Naive thymus-derived CD4-positive, alpha-beta T cell (primary cell): ENCODE results near the gene PKD2L2. TPM values are rescaled to one million over a fixed set of nuclear protein-coding genes. Genes with fewer than 3 reads are reported as not detected.
"Not testable (repeated sequence)": the region's sequence is repeated elsewhere in the genome, so short reads cannot be mapped to it uniquely, and the experiment has no call there.

ENCODE experiments used
- ATAC-seq: fragments of 150-1000 bp; cut with Tn5 transposase; 2 replicates; pipeline ENCODE4 v1.10.0; 2021; ENCODE audit warnings: mild to moderate bottlenecking, moderate library complexity
- CTCF ChIA-PET: fragments of 350-600 bp; sonication (Branson Sonifier 250); formaldehyde crosslinking; loops from one replicate; lab custom pipeline; 2021; ENCODE audit warnings: antibody characterized with exemption; lab: Charles Lee
- POLR2A ChIA-PET: fragments of 350-600 bp; sonication (Branson Sonifier 250); formaldehyde crosslinking; loops from one replicate; lab custom pipeline; 2021; ENCODE audit warnings: antibody characterized with exemption, inconsistent platforms; lab: Charles Lee
- DNase-seq, 9 donors: peaks; one replicate each; pipeline versions ENCODE4 v3.0.0 to v3.0.0-alpha.2; 2020 to 2022; ENCODE audit warnings: mixed read lengths in 1 of 9
- H3K27ac ChIP-seq: one replicate; pipeline ENCODE4 v1.7.0; 2013; ENCODE audit warnings: mild to moderate bottlenecking, low read depth, low read length, moderate library complexity
- H3K27me3 ChIP-seq, 2 donors: one replicate each; pipeline ENCODE4 v1.7.0; 2013; ENCODE audit warnings: low read length in 2 of 2, mild to moderate bottlenecking in 2 of 2, moderate library complexity in 2 of 2; ENCODE audit not compliant: control insufficient read depth in 2 of 2, insufficient read depth in 2 of 2
- H3K36me3 ChIP-seq, 3 experiments: 1 replicate in 2 of 3; 2 replicates in 1 of 3; pipeline ENCODE4 v1.7.0; 2013; ENCODE audit warnings: low read length in 3 of 3, mild to moderate bottlenecking in 3 of 3, moderate library complexity in 1 of 3; ENCODE audit not compliant: insufficient read depth in 3 of 3, control insufficient read depth in 2 of 3
- H3K4me1 ChIP-seq, 2 donors: one replicate each; pipeline ENCODE4 v1.7.0; 2013; ENCODE audit warnings: low read length in 2 of 2, mild to moderate bottlenecking in 2 of 2, moderate library complexity in 1 of 2; ENCODE audit not compliant: control insufficient read depth in 2 of 2, insufficient read depth in 2 of 2
- H3K4me3 ChIP-seq: 2 replicates; pipeline ENCODE4 v1.7.0; 2013; ENCODE audit warnings: mild to moderate bottlenecking, low read length
- H3K9me3 ChIP-seq, 3 experiments: 1 replicate in 2 of 3; 2 replicates in 1 of 3; pipeline ENCODE4 v1.7.0; 2013; ENCODE audit warnings: low read length in 3 of 3; ENCODE audit not compliant: control insufficient read depth in 2 of 3
- H3K27ac Mint-ChIP-seq, 9 donors: one replicate each; pipeline ENCODE4 v1.8.0; 2020 to 2022; ENCODE audit warnings: mixed read lengths in 9 of 9, mild to moderate bottlenecking in 8 of 9, moderate library complexity in 5 of 9, inconsistent platforms in 2 of 9
- H3K27me3 Mint-ChIP-seq, 5 donors: one replicate each; pipeline ENCODE4 v1.8.0; 2021 to 2022; ENCODE audit warnings: mixed read lengths in 5 of 5, mild to moderate bottlenecking in 1 of 5
- H3K36me3 Mint-ChIP-seq, 5 donors: one replicate each; pipeline ENCODE4 v1.8.0; 2020 to 2022; ENCODE audit warnings: mixed read lengths in 5 of 5, mild to moderate bottlenecking in 3 of 5, inconsistent platforms in 1 of 5
- H3K4me1 Mint-ChIP-seq, 7 donors: one replicate each; pipeline ENCODE4 v1.8.0; 2020 to 2022; ENCODE audit warnings: mixed read lengths in 7 of 7, mild to moderate bottlenecking in 3 of 7, inconsistent platforms in 1 of 7
- H3K4me3 Mint-ChIP-seq, 10 donors: one replicate each; pipeline ENCODE4 v1.8.0; 2020 to 2022; ENCODE audit warnings: mild to moderate bottlenecking in 10 of 10, mixed read lengths in 10 of 10, moderate library complexity in 6 of 10, inconsistent platforms in 2 of 10
- H3K9me3 Mint-ChIP-seq, 11 donors: one replicate each; pipeline ENCODE4 v1.8.0; 2020 to 2022; ENCODE audit warnings: mixed read lengths in 11 of 11, mild to moderate bottlenecking in 4 of 11, inconsistent platforms in 1 of 11, moderate library complexity in 1 of 11
- intact Hi-C, 2 donors: fragments of 100-400 bp; cut with micrococcal nuclease; formaldehyde crosslinking; loops; one replicate each; pipeline ENCODE4 v1.15.1; 2023
- polyA plus RNA-seq, 2 donors: library from polyadenylated mRNA; unstranded; fragments of 300-500 nt; fragmentation: Illumina TruSeq; gene quantifications; one replicate each; pipeline ENCODE4 v1.2.3, GENCODE V29; 2021
- total RNA-seq, 6 experiments: library from RNA in 5 of 6; stranded (reverse) in 5 of 6; gene quantifications; 1 replicate in 5 of 6; 2 replicates in 1 of 6; pipeline ENCODE4 v1.2.3 and lab custom pipeline; 2021 to 2026

PKD2L2 gene
- total and polyA plus RNA-seq, 7 experiments from 2014 or later, result 0.26 to 1.2 (median 0.46) TPM; not detected in 3

DNA sequence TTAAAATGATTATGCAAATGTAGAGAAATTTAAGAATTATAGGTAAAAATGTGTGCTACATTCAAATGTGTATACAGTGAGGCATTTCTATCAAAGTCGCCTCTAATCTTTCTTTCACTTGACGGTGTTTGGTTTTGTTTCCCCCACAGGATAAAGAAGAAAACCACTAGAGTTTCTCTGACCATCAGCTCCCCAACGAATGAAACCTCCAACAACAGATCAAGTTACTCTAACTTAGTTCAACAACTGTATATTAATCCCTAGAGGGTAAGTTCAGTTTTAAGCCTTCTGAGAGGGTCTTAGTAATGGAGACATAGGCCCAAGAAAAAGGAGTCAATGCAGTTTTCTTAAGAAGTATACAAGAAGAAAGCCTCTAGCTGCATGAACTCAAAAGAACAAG, 33.1 kb upstream of the PKD2L2 start:
- Histone ChIP-seq H3K27ac (no peak overlapping the region), H3K4me1 (peaks cover 0 to 6% of the 10 kb centered on the region in 2 donors), H3K27me3 (no peaks in the 10 kb centered on the region), H3K4me3 (no peak overlapping the region), H3K36me3 (no peaks in the 10 kb centered on the region), H3K9me3 (no peaks in the 10 kb centered on the region)
- Mint-ChIP-seq H3K36me3 (peaks cover 0 to 15% (median 10%) of the 10 kb centered on the region in 5 donors), H3K9me3 (peaks cover 0 to 6% (median 0%) of the 10 kb centered on the region in 11 donors), H3K4me1 (peaks cover 6 to 27% (median 15%) of the 10 kb centered on the region in 7 donors), H3K27ac (no peak overlapping the region), H3K4me3 (no peak overlapping the region), H3K27me3 (no peaks in the 10 kb centered on the region)
- CTCF ChIA-PET, result no interaction called here
- intact Hi-C loops, result no loop called here
- DNase-seq (no peak), ATAC-seq (no peak)
- POLR2A ChIA-PET, result no interaction called here

DNA sequence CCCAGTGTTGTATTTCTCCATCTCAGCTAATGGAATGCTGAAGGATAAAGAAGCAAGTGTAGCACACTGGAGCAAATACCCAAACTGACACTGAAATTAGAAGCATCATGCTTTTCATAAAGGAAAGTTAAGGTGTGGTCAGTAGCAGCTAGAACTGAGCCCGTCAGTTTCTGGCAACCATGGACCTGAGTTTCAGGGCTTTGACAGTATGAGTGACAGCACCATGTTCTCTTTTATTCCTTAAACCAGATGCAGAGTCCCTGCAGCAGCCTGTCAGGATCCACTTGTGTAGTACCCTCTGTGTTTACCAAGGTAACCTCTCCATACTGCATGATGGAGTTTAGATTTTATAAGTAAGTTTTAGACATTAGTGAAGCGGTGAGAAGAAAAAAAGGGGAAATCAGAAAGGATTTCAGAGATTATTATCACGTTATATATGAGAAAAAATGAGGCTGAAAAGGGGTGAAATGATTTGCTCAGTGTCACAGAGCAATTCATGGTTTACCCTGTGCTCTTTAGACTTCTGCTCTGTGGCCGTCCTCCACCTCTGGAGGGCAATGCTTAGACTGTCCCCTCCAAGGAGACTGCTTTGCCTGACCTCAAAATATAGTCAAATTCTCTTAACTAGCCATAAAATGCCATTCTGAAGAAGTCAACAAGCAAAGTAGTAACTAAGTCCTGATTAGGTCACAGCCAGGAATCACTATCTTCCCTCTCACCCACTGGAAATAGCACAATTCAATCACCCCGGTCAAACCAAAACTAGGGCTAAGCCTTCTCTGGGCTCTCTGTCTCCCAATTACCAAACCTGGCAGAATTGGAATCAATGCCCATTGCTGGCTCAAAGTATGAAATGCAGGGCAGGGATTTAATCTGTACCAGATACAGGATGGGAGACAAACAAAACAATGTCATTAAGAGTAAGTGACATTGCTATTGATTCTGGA, 32.1 kb upstream of the PKD2L2 start:
- peaks cover 0 to 15% (median 10%) of the 10 kb centered on the region in 5 donors for H3K36me3 Mint-ChIP-seq
- peaks cover 12 to 35% (median 22%) of the 10 kb centered on the region in 7 donors for H3K4me1 Mint-ChIP-seq
- peak overlapping the region in 6 of 10 donors; percentile 18 to 80 (median 72) for H3K4me3 Mint-ChIP-seq
- Histone ChIP-seq H3K9me3 (no peaks in the 10 kb centered on the region), H3K36me3 (no peaks in the 10 kb centered on the region), H3K27ac (no peak overlapping the region), H3K4me3 (no peak overlapping the region), H3K4me1 (peaks cover 0 to 6% of the 10 kb centered on the region in 2 donors), H3K27me3 (no peaks in the 10 kb centered on the region)
- H3K27ac Mint-ChIP-seq, result peak overlapping the region in 4 of 9 donors; percentile 30 to 77 (median 74)
- POLR2A ChIA-PET, result no interaction called here
- peaks cover 0 to 6% (median 0%) of the 10 kb centered on the region in 11 donors for H3K9me3 Mint-ChIP-seq
- DNase-seq (no peak), ATAC-seq (no peak)
- intact Hi-C loops, result no loop called here
- H3K27me3 Mint-ChIP-seq, result no peaks in the 10 kb centered on the region
- CTCF ChIA-PET, result no interaction called here

DNA sequence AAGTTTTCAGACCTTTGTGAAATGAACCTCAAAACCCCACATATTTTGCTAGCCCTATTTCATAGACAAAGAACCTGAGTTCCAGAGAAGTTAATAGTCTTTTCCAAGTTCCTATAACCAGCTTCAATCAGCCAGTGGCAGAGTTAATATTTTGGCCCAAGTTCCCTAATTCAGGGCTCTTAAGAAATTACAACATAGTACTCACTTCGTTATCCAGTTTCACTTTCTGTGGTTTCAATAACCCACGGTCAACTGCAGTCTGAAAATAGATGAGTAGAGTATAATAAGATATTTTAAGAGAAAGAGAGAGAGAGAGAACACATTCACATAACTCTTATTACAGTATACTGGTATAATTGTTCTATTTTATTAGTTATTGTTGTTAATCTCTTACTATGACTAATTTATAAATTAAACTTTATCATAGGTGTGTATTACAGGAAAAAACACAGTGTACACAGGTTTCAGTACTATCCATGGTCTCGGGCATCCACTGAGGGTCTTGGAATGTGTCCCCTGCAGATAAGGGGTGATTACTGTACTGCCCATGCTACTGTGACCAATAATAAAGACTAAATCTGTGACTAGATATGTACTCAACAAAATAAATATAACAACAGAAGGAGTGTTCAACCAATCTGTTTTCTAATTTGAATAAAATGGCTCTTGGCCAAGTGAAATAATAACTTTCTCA, 30.9 kb upstream of the PKD2L2 start:
- Histone ChIP-seq H3K4me3 (no peak overlapping the region), H3K27ac (no peak overlapping the region), H3K36me3 (no peaks in the 10 kb centered on the region), H3K9me3 (no peaks in the 10 kb centered on the region), H3K4me1 (peaks cover 0 to 6% of the 10 kb centered on the region in 2 donors), H3K27me3 (no peaks in the 10 kb centered on the region)
- H3K4me3 Mint-ChIP-seq, result peak overlapping the region; percentile 60 to 89 (median 78)
- POLR2A ChIA-PET, result no interaction called here
- H3K4me1 Mint-ChIP-seq, result peaks cover 12 to 36% (median 22%) of the 10 kb centered on the region in 7 donors
- peaks cover 0 to 1% (median 0%) of the 10 kb centered on the region in 11 donors for H3K9me3 Mint-ChIP-seq
- CTCF ChIA-PET, result interaction anchor here (0.5 kb wide), 1 partner anchor 182 kb away, joined by 4 read pairs; no protein-coding TSS in a partner anchor
- intact Hi-C loops, result no loop called here
- peaks cover 0 to 5% (median 3%) of the 10 kb centered on the region in 5 donors for H3K36me3 Mint-ChIP-seq
- no peak for DNase-seq
- peak; percentile 68 for ATAC-seq
- H3K27me3 Mint-ChIP-seq, result no peaks in the 10 kb centered on the region
- H3K27ac Mint-ChIP-seq, result peak overlapping the region in 7 of 9 donors; percentile 30 to 92 (median 74)

DNA sequence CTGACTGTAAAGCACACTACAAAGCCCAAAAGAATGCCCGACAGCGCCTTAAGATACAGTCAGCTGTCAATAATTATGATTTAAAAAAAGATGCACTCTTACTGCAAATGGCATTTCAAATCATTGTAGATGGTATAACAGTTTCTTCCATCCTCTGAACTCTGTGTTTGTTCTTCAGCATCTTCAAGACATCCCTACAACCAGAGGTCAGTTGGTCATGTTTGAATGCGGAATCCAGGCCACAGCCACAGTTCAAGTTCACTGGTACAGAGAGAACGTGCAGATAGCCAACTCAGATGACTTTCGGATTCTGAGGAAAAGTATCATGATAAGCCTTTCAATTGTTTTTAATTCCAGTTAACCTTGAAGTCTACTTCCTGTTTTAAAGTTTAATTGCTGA, 30.3 kb upstream of the PKD2L2 start:
- POLR2A ChIA-PET, result no interaction called here
- Mint-ChIP-seq H3K27ac (no peak overlapping the region), H3K36me3 (peaks cover 0 to 4% (median 3%) of the 10 kb centered on the region in 5 donors)

DNA sequence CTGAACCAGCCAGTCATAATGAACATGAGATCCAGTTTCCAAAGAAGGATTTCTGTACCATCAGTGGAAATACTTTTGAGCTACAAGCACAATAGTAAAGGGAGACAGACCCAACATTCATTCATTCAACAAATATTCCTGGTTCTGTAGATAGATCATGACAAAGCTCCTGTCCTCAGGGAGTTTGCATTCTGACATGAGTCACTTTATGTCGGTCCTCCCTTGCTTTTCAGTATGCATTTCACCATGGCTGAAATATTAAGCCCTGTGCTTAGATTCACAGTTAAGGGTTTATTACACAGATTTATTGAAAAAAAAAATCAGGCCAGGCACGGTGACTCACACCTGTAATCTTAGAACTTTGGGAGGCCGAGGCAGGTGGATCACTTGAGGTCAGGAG, 27.0 kb upstream of the PKD2L2 start:
- DNase-seq (no peak), ATAC-seq (no peak)
- peak overlapping the region in 2 of 9 donors; percentile 11 to 22 for H3K27ac Mint-ChIP-seq
- peak overlapping the region in 1 of 10 donors; percentile 1 for H3K4me3 Mint-ChIP-seq
- intact Hi-C loops, result no loop called here
- H3K9me3 Mint-ChIP-seq, result no peaks in the 10 kb centered on the region
- Histone ChIP-seq H3K27ac (no peak overlapping the region), H3K27me3 (no peaks in the 10 kb centered on the region), H3K4me3 (no peak overlapping the region), H3K4me1 (peaks cover 0 to 6% of the 10 kb centered on the region in 2 donors), H3K9me3 (no peaks in the 10 kb centered on the region), H3K36me3 (no peaks in the 10 kb centered on the region)
- peaks cover 12 to 32% (median 18%) of the 10 kb centered on the region in 7 donors for H3K4me1 Mint-ChIP-seq
- POLR2A ChIA-PET, result no interaction called here
- peaks cover 0 to 10% (median 0%) of the 10 kb centered on the region in 5 donors for H3K36me3 Mint-ChIP-seq
- CTCF ChIA-PET, result no interaction called here
- peaks cover 0 to 4% (median 0%) of the 10 kb centered on the region in 5 donors for H3K27me3 Mint-ChIP-seq

More for the DNA sequence above, 30.3 kb upstream of the PKD2L2 start:
- DNase-seq (no peak), ATAC-seq (no peak)
- Mint-ChIP-seq H3K4me1 (peaks cover 12 to 36% (median 22%) of the 10 kb centered on the region in 7 donors), H3K4me3 (peak overlapping the region in 1 of 10 donors; percentile 68), H3K27me3 (no peaks in the 10 kb centered on the region), H3K9me3 (no peaks in the 10 kb centered on the region)
- no peaks in the 10 kb centered on the region for H3K9me3 ChIP-seq
- CTCF ChIA-PET, result no interaction called here
- H3K36me3 ChIP-seq, result no peaks in the 10 kb centered on the region
- no peak overlapping the region for H3K27ac ChIP-seq
- no peak overlapping the region for H3K4me3 ChIP-seq
- intact Hi-C loops, result no loop called here
- H3K4me1 ChIP-seq, result peaks cover 0 to 6% of the 10 kb centered on the region in 2 donors
- no peaks in the 10 kb centered on the region for H3K27me3 ChIP-seq

DNA sequence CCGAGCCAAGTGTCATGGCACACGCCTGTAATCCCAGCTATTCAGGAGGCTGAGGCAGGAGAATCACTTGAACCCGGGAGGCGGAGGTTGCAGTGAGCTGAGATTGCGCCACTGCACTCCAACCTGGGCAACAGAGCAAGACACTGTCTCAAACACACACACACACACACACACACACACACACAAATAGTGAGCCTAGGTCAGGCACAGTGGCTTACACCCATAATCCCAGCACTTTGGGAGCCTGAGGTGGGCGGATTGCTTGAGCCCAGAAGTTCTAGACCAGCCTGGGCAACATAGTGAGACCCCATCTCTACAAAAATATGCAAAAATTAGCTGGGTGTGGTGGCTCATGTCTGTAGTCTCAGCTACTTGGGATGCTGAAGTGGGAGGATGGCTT, 25.6 kb upstream of the PKD2L2 start:
- H3K9me3 ChIP-seq, CTCF ChIA-PET, H3K27me3 Mint-ChIP-seq, POLR2A ChIA-PET, H3K4me3 Mint-ChIP-seq, intact Hi-C loops, DNase-seq, H3K27ac Mint-ChIP-seq, H3K4me3 ChIP-seq, ATAC-seq, H3K4me1 ChIP-seq, H3K36me3 ChIP-seq, H3K27ac ChIP-seq, H3K27me3 ChIP-seq, H3K9me3 Mint-ChIP-seq: not testable (repeated sequence)
- Mint-ChIP-seq H3K4me1 (peaks cover 6 to 18% (median 9%) of the 10 kb centered on the region in 7 donors), H3K36me3 (peaks cover 0 to 15% (median 0%) of the 10 kb centered on the region in 5 donors)
